IMR-90 (cell line): ENCODE measurements around the gene RRP1B.

Source experiments
- BHLHE40 ChIP-seq: fragments of 150-350 bp; IDR thresholded peaks from 2 replicates; pipeline ENCODE4 v1.6.1; 2016; ENCODE audit warnings: mild to moderate bottlenecking, low read depth, low read length
- ELK1 ChIP-seq: fragments of 150-350 bp; IDR thresholded peaks from 2 replicates; pipeline ENCODE4 v1.6.1; 2016; ENCODE audit warnings: low read depth, mild to moderate bottlenecking, low read length, moderate library complexity, borderline replicate concordance
- FOS ChIP-seq: fragments of 150-350 bp; IDR thresholded peaks from 2 replicates; pipeline ENCODE4 v1.6.1; 2016; ENCODE audit warnings: low read depth, low read length
- MXI1 ChIP-seq: IDR thresholded peaks from 2 replicates; pipeline ENCODE4 v1.6.1; 2012; ENCODE audit warnings: low read depth, mild to moderate bottlenecking, low read length, moderate library complexity, borderline replicate concordance
- POLR2A ChIP-seq: IDR thresholded peaks from 2 replicates; pipeline ENCODE4 v1.6.1; 2012; ENCODE audit warnings: mild to moderate bottlenecking, low read depth, low read length
- RCOR1 ChIP-seq: IDR thresholded peaks from 2 replicates; pipeline ENCODE4 v1.6.1; 2012; ENCODE audit warnings: mild to moderate bottlenecking, low read length, improper control_type of control experiment; ENCODE audit not compliant: insufficient replicate concordance
- RFX5 ChIP-seq: IDR thresholded peaks from 2 replicates; pipeline ENCODE4 v1.8.0; 2012; ENCODE audit warnings: low read depth, mild to moderate bottlenecking, low read length, moderate library complexity
- SMC3 ChIP-seq: fragments of 150-350 bp; IDR thresholded peaks from 2 replicates; pipeline ENCODE4 v1.6.1; 2016; ENCODE audit warnings: low read depth, mild to moderate bottlenecking, antibody characterized with exemption, low read length, moderate library complexity
- USF2 ChIP-seq: fragments of 150-350 bp; IDR thresholded peaks from 2 replicates; pipeline ENCODE4 v1.6.1; 2017; ENCODE audit warnings: mild to moderate bottlenecking, antibody characterized with exemption, low read length, low read depth
- TF ChIP-seq, protein P1 (sequence below): conservative IDR thresholded peaks from 2 replicates; pipeline ENCODE4 v1.5.1; 2012; ENCODE audit warnings: mild to moderate bottlenecking, low read depth, low read length, improper control_type of control experiment

GRCh38 chr21:43703035-43703880 is 43.9 kb downstream of the RRP1B start:
- TF ChIP-seq, protein P1, sequence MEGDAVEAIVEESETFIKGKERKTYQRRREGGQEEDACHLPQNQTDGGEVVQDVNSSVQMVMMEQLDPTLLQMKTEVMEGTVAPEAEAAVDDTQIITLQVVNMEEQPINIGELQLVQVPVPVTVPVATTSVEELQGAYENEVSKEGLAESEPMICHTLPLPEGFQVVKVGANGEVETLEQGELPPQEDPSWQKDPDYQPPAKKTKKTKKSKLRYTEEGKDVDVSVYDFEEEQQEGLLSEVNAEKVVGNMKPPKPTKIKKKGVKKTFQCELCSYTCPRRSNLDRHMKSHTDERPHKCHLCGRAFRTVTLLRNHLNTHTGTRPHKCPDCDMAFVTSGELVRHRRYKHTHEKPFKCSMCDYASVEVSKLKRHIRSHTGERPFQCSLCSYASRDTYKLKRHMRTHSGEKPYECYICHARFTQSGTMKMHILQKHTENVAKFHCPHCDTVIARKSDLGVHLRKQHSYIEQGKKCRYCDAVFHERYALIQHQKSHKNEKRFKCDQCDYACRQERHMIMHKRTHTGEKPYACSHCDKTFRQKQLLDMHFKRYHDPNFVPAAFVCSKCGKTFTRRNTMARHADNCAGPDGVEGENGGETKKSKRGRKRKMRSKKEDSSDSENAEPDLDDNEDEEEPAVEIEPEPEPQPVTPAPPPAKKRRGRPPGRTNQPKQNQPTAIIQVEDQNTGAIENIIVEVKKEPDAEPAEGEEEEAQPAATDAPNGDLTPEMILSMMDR = no peak
- TF ChIP-seq RFX5 = no peak
- TF ChIP-seq RCOR1 = no peak
- peak; percentile 53; the same call in 1 of the 2 replicates for TF ChIP-seq MXI1
- TF ChIP-seq POLR2A = no peak
- TF ChIP-seq SMC3 = no peak
- no peak for TF ChIP-seq ELK1
- no peak for TF ChIP-seq FOS
- TF ChIP-seq USF2 = no peak
- no peak for TF ChIP-seq BHLHE40
